MM.1S (cell line): ENCODE data around the gene FIBCD1.

Source experiments
- DNase-seq: peaks from one replicate; pipeline ENCODE4 v3.0.0-alpha.2; 2015
- H2AFZ ChIP-seq: fragments of 300-600 bp; sonication (generic); 2 replicates; pipeline ENCODE4 v1.6.0; 2016; ENCODE audit warnings: antibody characterized with exemption, low read length
- H3F3A ChIP-seq: fragments of 300-600 bp; sonication (generic); 2 replicates; pipeline ENCODE4 v1.6.1; 2016; ENCODE audit warnings: mild to moderate bottlenecking, antibody characterized with exemption, low read length, moderate library complexity, mixed read lengths; ENCODE audit not compliant: insufficient read depth
- H3K27ac ChIP-seq: fragments of 300-600 bp; sonication (generic); 2 replicates; pipeline ENCODE4 v1.5.1; 2016; ENCODE audit warnings: mild to moderate bottlenecking, low read length
- H3K27me3 ChIP-seq: fragments of 300-600 bp; sonication (generic); replicated peaks from 2 replicates; pipeline ENCODE4 v1.6.0; 2016; ENCODE audit warnings: low read length; ENCODE audit not compliant: insufficient read depth
- H3K36me3 ChIP-seq: fragments of 300-600 bp; sonication (generic); replicated peaks from 2 replicates; pipeline ENCODE4 v1.6.1; 2016; ENCODE audit warnings: mild to moderate bottlenecking, low read length, mixed read lengths; ENCODE audit not compliant: insufficient read depth
- H3K4me1 ChIP-seq: fragments of 300-600 bp; sonication (generic); 2 replicates; pipeline ENCODE4 v1.6.1; 2016; ENCODE audit warnings: low read length, mixed read lengths
- H3K4me2 ChIP-seq: fragments of 300-600 bp; sonication (generic); 2 replicates; pipeline ENCODE4 v1.6.0; 2016; ENCODE audit warnings: low read depth, low read length
- H3K4me3 ChIP-seq: fragments of 300-600 bp; sonication (generic); 2 replicates; pipeline ENCODE4 v1.5.1; 2016; ENCODE audit warnings: low read length, mixed read lengths
- H3K79me2 ChIP-seq: fragments of 300-600 bp; sonication (generic); 2 replicates; pipeline ENCODE4 v1.6.1; 2016; ENCODE audit warnings: mixed run types, low read length, mixed read lengths
- H3K9ac ChIP-seq: fragments of 300-600 bp; sonication (generic); 2 replicates; pipeline ENCODE4 v1.6.1; 2016; ENCODE audit warnings: low read length, mixed read lengths
- H3K9me2 ChIP-seq: fragments of 300-600 bp; sonication (generic); replicated peaks from 2 replicates; pipeline ENCODE4 v1.6.1; 2016; ENCODE audit warnings: mild to moderate bottlenecking, low read length, mixed read lengths; ENCODE audit not compliant: insufficient read depth
- H3K9me3 ChIP-seq: fragments of 300-600 bp; sonication (generic); replicated peaks from 2 replicates; pipeline ENCODE4 v1.6.1; 2016; ENCODE audit warnings: mild to moderate bottlenecking, low read length, mixed read lengths; ENCODE audit not compliant: insufficient read depth
- H4K20me1 ChIP-seq: fragments of 300-600 bp; sonication (generic); 2 replicates; pipeline ENCODE4 v1.6.1; 2016; ENCODE audit warnings: mild to moderate bottlenecking, low read length, moderate library complexity, mixed read lengths; ENCODE audit not compliant: insufficient read depth
- EZH2 ChIP-seq: fragments of 300-600 bp; sonication (generic); optimal IDR thresholded peaks from 2 replicates; pipeline ENCODE3; 2017; ENCODE audit warnings: low read depth, mild to moderate bottlenecking, antibody characterized with exemption, low read length, mixed read lengths
- EZH2phosphoT487 ChIP-seq: fragments of 300-600 bp; sonication (generic); IDR thresholded peaks from 2 replicates; pipeline ENCODE4 v1.6.1; 2018; ENCODE audit warnings: antibody characterized with exemption, low read length
- TF ChIP-seq, protein P1 (sequence below): fragments of 300-600 bp; sonication (generic); IDR thresholded peaks from 2 replicates; pipeline ENCODE4 v1.5.1; 2016; ENCODE audit warnings: antibody characterized with exemption, low read length, mixed read lengths

FIBCD1 gene

GRCh38 chr9:130905125-130905901 is 33.7 kb downstream of the FIBCD1 start:
- TF ChIP-seq EZH2 (no peak), EZH2phosphoT487 (no peak)
- TF ChIP-seq, protein P1, sequence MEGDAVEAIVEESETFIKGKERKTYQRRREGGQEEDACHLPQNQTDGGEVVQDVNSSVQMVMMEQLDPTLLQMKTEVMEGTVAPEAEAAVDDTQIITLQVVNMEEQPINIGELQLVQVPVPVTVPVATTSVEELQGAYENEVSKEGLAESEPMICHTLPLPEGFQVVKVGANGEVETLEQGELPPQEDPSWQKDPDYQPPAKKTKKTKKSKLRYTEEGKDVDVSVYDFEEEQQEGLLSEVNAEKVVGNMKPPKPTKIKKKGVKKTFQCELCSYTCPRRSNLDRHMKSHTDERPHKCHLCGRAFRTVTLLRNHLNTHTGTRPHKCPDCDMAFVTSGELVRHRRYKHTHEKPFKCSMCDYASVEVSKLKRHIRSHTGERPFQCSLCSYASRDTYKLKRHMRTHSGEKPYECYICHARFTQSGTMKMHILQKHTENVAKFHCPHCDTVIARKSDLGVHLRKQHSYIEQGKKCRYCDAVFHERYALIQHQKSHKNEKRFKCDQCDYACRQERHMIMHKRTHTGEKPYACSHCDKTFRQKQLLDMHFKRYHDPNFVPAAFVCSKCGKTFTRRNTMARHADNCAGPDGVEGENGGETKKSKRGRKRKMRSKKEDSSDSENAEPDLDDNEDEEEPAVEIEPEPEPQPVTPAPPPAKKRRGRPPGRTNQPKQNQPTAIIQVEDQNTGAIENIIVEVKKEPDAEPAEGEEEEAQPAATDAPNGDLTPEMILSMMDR = no peak
- peaks cover 90% of the 10 kb centered on the region for H3K27me3 ChIP-seq
- no peak overlapping the region for H3K4me3 ChIP-seq
- no peaks in the 10 kb centered on the region for H3F3A ChIP-seq
- no peaks in the 10 kb centered on the region for H3K79me2 ChIP-seq
- no peak overlapping the region for H3K27ac ChIP-seq
- H3K4me2 ChIP-seq = no peak overlapping the region
- H2AFZ ChIP-seq = no peak overlapping the region
- no peaks in the 10 kb centered on the region for H3K9me2 ChIP-seq
- no peak for DNase-seq
- no peak overlapping the region for H3K9ac ChIP-seq
- H3K36me3 ChIP-seq = no peaks in the 10 kb centered on the region
- no peaks in the 10 kb centered on the region for H4K20me1 ChIP-seq
- no peaks in the 10 kb centered on the region for H3K4me1 ChIP-seq
- H3K9me3 ChIP-seq = no peaks in the 10 kb centered on the region

GRCh38 chr9:130904070-130905044 is 34.7 kb downstream of the FIBCD1 start:
- Histone ChIP-seq H3K27ac (no peak overlapping the region), H2AFZ (no peak overlapping the region), H3K4me1 (no peaks in the 10 kb centered on the region), H3K27me3 (peaks cover 96% of the 10 kb centered on the region), H4K20me1 (no peaks in the 10 kb centered on the region), H3K36me3 (no peaks in the 10 kb centered on the region), H3K9me3 (no peaks in the 10 kb centered on the region), H3K79me2 (no peaks in the 10 kb centered on the region), H3K4me3 (no peak overlapping the region), H3K9ac (no peak overlapping the region), H3K4me2 (no peak overlapping the region), H3F3A (no peaks in the 10 kb centered on the region), H3K9me2 (no peaks in the 10 kb centered on the region)
- no peak for DNase-seq
- TF ChIP-seq EZH2phosphoT487 (no peak), EZH2 (no peak)
- TF ChIP-seq, protein P1 = no peak

DNA sequence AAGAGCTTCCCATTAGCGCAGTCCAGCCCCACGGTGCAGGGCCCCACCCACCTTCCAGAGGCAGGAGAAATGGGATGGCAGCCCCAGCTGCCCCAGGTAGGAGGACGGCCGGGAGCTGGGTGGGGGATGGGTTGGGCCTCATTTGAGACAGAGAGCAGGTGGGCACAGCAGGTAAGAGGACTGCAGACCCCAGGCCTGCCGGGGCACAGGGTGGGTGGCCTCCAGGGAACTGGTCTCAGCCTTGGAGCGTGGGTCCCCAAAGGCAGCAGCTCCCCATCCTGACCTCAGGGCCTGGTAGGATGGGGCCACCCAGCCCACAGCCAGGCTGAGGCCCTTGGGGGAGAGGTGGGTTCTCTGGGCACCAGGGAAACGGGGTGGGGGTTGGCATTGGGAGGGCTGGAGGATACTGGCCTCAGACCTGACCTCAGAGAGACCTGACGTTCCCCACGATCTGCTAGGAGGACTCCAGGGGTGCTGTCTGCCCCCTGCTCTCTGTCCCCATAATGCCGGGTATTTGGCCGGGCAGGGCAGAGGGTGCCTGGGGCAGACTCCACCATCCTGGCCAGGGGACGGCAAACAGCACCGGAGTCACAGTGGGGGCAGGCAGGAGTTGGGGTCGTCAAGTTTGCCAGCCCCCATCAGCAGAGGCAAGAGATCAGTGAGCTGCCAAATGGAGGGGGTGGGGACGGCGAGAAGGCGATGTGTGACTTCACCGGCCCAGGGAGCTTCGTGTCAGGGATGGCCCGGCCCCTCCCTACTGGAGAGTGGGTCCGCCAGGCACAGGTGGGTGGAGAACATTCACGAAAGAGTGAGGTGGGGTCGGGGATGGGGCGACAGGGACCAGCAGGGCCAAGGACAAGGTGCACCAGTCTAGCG is 35.6 kb downstream of the FIBCD1 start:
- no peaks in the 10 kb centered on the region for H3F3A ChIP-seq
- no peaks in the 10 kb centered on the region for H3K9me2 ChIP-seq
- peaks cover 94% of the 10 kb centered on the region for H3K27me3 ChIP-seq
- H3K4me1 ChIP-seq = no peaks in the 10 kb centered on the region
- no peak overlapping the region for H3K4me3 ChIP-seq
- no peak overlapping the region for H2AFZ ChIP-seq
- H3K9ac ChIP-seq = no peak overlapping the region
- no peaks in the 10 kb centered on the region for H3K9me3 ChIP-seq
- H4K20me1 ChIP-seq = no peaks in the 10 kb centered on the region
- H3K36me3 ChIP-seq = no peaks in the 10 kb centered on the region
- no peaks in the 10 kb centered on the region for H3K79me2 ChIP-seq
- no peak overlapping the region for H3K4me2 ChIP-seq
- TF ChIP-seq EZH2phosphoT487 (no peak), EZH2 (no peak)
- TF ChIP-seq, protein P1 = no peak
- DNase-seq = no peak
- H3K27ac ChIP-seq = no peak overlapping the region
